Ovary (tissue), 9 donors: Measurements from ENCODE around the gene SMTNL2. TPM values are rescaled to one million over a fixed set of nuclear protein-coding genes. Genes with fewer than 3 reads are reported as not detected.

Experiments
- DNase-seq, 5 donors: peaks; one replicate each; pipeline ENCODE4 v3.0.0-alpha.2; 2019 to 2020
- H3K27ac ChIP-seq, 2 donors: fragments of 200-600 bp; one replicate each; pipeline versions ENCODE4 v1.5.1 to v1.8.0; 2019 to 2022
- H3K27me3 ChIP-seq: fragments of 200-600 bp; one replicate; pipeline ENCODE4 v1.8.0; 2022
- H3K36me3 ChIP-seq: fragments of 200-600 bp; sonication (generic); one replicate; pipeline ENCODE4 v1.5.1; 2019
- H3K4me1 ChIP-seq: one replicate; pipeline ENCODE4 v1.8.1; 2013; ENCODE audit warnings: mild to moderate bottlenecking, moderate library complexity; ENCODE audit not compliant: insufficient read depth
- H3K4me3 ChIP-seq: fragments of 200-600 bp; sonication (generic); one replicate; pipeline ENCODE4 v1.5.1; 2017
- H3K9me3 ChIP-seq, 2 donors: fragments of 200-600 bp in 1 of 2; sonication (generic) in 1 of 2; one replicate each; pipeline versions ENCODE4 v1.5.1 to v1.8.1; 2013 to 2019; ENCODE audit warnings: mild to moderate bottlenecking in 1 of 2, moderate library complexity in 1 of 2
- CTCF ChIP-seq, 3 donors: fragments of 450-650 bp in 2 of 3; fragments of 200-600 bp in 1 of 3; IDR thresholded peaks; one replicate each; pipeline versions ENCODE4 v1.5.1 to v1.8.0; 2016 to 2022; ENCODE audit warnings: antibody characterized with exemption in 3 of 3, mild to moderate bottlenecking in 1 of 3
- EP300 ChIP-seq: sonication (generic); formaldehyde crosslinking; IDR thresholded peaks from one replicate; pipeline ENCODE4 v1.6.1; 2017; ENCODE audit warnings: antibody characterized with exemption
- POLR2A ChIP-seq: fragments of 450-650 bp; IDR thresholded peaks from one replicate; pipeline ENCODE4 v1.6.1; 2017; ENCODE audit warnings: antibody characterized with exemption, mild to moderate bottlenecking, moderate library complexity
- WGBS, 3 donors: extraction: QIAGEN DNeasy Blood & Tissue Kit in 1 of 3; methylation state at CpG; one replicate each; pipeline versions ENCODE4 v1.1.5 to v1.1.7; 2013 to 2017; 5-methylcytosine and 5-hydroxymethylcytosine counted together
- intact Hi-C, 4 donors: fragments of 100-400 bp; cut with DNase I; formaldehyde crosslinking; loops; one replicate each; pipeline versions ENCODE4 v1.11.0 to v1.15.1; 2022 to 2023
- polyA plus RNA-seq, 2 donors: library from polyadenylated mRNA; stranded (reverse); fragments of 200-250 nt in 1 of 2; fragments of 350-450 nt in 1 of 2; fragmentation: Illumina TruSeq in 1 of 2; extraction: RNeasy Lipid Tissue Mini Kit (QIAGEN cat#74804) in 1 of 2; gene quantifications; one replicate each; pipeline ENCODE4 v1.2.3, GENCODE V29; 2013 to 2014
- total RNA-seq, 7 donors: library from RNA; depleted of rRNA in 2 of 7; stranded (reverse); fragments of >200 nt in 2 of 7; fragmentation: NEBNext Ultra II Directional in 3 of 7; extraction: Animal tissue kit (Norgen Biotek cat#: 25700) in 3 of 7; gene quantifications; one replicate each; pipeline versions ENCODE4 v1.1.0 to v1.2.4, GENCODE V29; 2016 to 2023
- donor health status: DM: no; HTN: no; CAD: no; lungs with moderate emphysema.
- donor health status: DM: no; HTN: no; CAD: no.
- donor health status: Bipolar disorder and iron deficiency.
- donor health status: DM: yes; HTN: yes; CAD: no.
- donor health status: DM: no; HTN: no; CAD: no.
- donor health status: DM: yes; HTN: yes; CAD: no.

Gene SMTNL2
- total and polyA plus RNA-seq, 9 donors = 3.7 to 34.3 (median 15.1) TPM

GRCh38 chr17:4569591-4569990 is 14.7 kb upstream of the SMTNL2 start:
- H3K4me3 ChIP-seq = no peak overlapping the region
- WGBS, 3 donors = 61 to 100% (median 100%) methylated on average over 1 of the region's 1 CpG
- no peaks in the 10 kb centered on the region for H3K4me1 ChIP-seq
- intact Hi-C loops = loop anchor here in 1 of 4 donors (5.0 kb wide), 1 partner anchor 58 kb away; no protein-coding TSS in a partner anchor
- H3K27ac ChIP-seq = no peak overlapping the region
- no peaks in the 10 kb centered on the region for H3K27me3 ChIP-seq
- H3K36me3 ChIP-seq = no peaks in the 10 kb centered on the region
- DNase-seq = no peak
- H3K9me3 ChIP-seq = no peaks in the 10 kb centered on the region
- TF ChIP-seq POLR2A (no peak), CTCF (IDR thresholded peaks at IDR 0.05) (no peak), EP300 (no peak)

GRCh38 chr17:4572131-4572530 is 12.2 kb upstream of the SMTNL2 start:
- no peaks in the 10 kb centered on the region for H3K9me3 ChIP-seq
- intact Hi-C loops = no loop called here
- H3K4me3 ChIP-seq = no peak overlapping the region
- H3K27me3 ChIP-seq = no peaks in the 10 kb centered on the region
- no peak overlapping the region for H3K27ac ChIP-seq
- H3K4me1 ChIP-seq = no peaks in the 10 kb centered on the region
- no peaks in the 10 kb centered on the region for H3K36me3 ChIP-seq
- no peak for TF ChIP-seq POLR2A
- no peak for TF ChIP-seq EP300
- TF ChIP-seq CTCF (IDR thresholded peaks at IDR 0.05) = no peak
- 72 to 83% (median 75%) methylated on average over 9 of the region's 9 CpGs for WGBS, 3 donors
- DNase-seq = no peak

GRCh38 chr17:4573115-4573514 is 11.2 kb upstream of the SMTNL2 start:
- no peak overlapping the region for H3K27ac ChIP-seq
- no peak for DNase-seq
- H3K36me3 ChIP-seq = no peaks in the 10 kb centered on the region
- H3K4me1 ChIP-seq = no peaks in the 10 kb centered on the region
- intact Hi-C loops = no loop called here
- no peaks in the 10 kb centered on the region for H3K27me3 ChIP-seq
- H3K9me3 ChIP-seq = no peaks in the 10 kb centered on the region
- H3K4me3 ChIP-seq = no peak overlapping the region
- no peak for TF ChIP-seq EP300
- no peak for TF ChIP-seq CTCF (IDR thresholded peaks at IDR 0.05)
- no peak for TF ChIP-seq POLR2A
- WGBS, 3 donors = 48 to 51% (median 48%) methylated on average over 4 of the region's 4 CpGs

GRCh38 chr17:4573669-4574068 is 10.7 kb upstream of the SMTNL2 start:
- Histone ChIP-seq H3K4me3 (no peak overlapping the region), H3K36me3 (no peaks in the 10 kb centered on the region), H3K4me1 (no peaks in the 10 kb centered on the region), H3K9me3 (no peaks in the 10 kb centered on the region), H3K27me3 (no peaks in the 10 kb centered on the region), H3K27ac (no peak overlapping the region)
- TF ChIP-seq CTCF (IDR thresholded peaks at IDR 0.05) (no peak), POLR2A (no peak), EP300 (no peak)
- no peak for DNase-seq
- intact Hi-C loops = no loop called here
- 58 to 70% (median 62%) methylated on average over 7 of the region's 7 CpGs for WGBS, 3 donors
